Endometrial microvascular endothelial cells (primary cell): ENCODE measurements around the gene RNF5. TPM values are rescaled to one million over a fixed set of nuclear protein-coding genes. Genes with fewer than 3 reads are reported as not detected.
"Not testable (repeated sequence)": the region's sequence is repeated elsewhere in the genome, so short reads cannot be mapped to it uniquely, and the experiment has no call there.

Experiments
- in situ Hi-C: cut with HindIII; loops from 2 replicates; pipeline ENCODE4 v1.10.0; 2017; ENCODE audit warnings: low sequenced_read_pairs, low pct_unique_long_range_greater_than_20kb; ENCODE audit errors: inconsistent ontology term
- total RNA-seq: library from RNA; depleted of rRNA; stranded (reverse); fragments of >200 nt; gene quantifications from one replicate; pipeline ENCODE4 v1.2.3, GENCODE V29; 2015; ENCODE audit errors: inconsistent ontology term

RNF5 gene, protein sequence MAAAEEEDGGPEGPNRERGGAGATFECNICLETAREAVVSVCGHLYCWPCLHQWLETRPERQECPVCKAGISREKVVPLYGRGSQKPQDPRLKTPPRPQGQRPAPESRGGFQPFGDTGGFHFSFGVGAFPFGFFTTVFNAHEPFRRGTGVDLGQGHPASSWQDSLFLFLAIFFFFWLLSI
- 57.0 TPM for total RNA-seq

DNA sequence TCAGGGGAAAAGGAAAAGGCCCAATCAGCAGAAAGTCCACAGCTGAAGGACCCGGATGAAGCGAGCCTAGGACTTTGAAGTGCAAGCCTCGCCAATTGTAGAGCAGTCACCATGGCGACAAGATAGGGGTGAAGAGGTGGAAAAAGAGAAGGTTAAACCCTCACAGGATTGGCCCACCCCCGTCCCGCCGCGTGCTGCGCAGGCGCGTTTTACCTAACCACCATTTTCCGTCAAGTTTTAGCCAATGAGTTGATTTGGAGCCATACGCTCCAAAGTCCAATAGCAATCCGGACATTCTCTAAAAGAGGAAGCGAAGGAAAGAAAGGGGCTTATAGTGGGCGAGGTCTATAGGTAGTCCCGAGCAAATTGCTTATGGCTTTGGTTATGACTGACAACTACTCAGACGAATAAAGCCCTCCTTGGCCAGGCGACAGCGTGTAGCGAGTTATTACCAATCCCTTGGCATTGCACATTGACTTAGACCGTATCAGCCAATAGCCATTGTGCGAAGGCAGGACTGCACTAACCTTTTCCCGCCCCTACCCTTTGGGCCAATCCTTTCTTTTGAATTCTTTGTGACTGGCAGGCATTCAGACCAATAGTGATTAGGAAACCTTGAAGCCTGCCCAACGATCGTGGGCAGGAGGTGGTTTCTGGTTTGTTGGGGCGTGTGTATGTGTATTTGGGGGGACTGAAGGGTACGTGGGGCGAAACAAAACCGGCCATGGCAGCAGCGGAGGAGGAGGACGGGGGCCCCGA, at the start of gene RNF5:
RNF5 (plus strand) TSS at position 618 of the 759 bp plus-strand sequence; CDS start at position 725, 107 bp downstream.
- in situ Hi-C loops: no loop called here

DNA sequence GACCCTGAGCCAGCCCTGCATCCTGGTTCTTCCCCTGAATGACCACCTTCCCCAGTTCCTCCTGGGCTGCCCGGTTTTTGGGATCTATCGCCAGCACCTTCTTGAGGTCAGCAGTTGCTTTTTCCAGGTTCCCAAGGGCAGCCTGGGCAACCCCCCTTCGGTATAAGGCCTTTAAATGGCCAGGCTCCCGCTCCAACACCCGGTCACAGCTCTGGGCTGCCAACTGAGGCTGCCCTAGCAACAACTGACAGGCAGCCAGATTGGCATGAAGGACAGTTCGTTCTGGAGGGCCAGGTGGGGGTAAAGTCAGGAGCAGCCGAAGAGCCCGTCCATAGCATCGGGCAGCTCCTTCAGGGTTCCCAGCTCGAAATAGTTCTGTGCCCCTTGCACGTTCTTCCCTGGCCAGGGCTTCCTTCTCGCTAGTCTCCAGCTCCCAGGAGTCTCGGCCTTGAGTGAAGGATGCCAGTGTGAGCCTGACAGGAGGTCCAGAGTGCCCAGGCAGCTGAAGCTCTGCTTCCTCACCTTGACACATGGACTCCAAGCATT, 49.4 kb upstream of the RNF5 start:
- in situ Hi-C loops: no loop called here

DNA sequence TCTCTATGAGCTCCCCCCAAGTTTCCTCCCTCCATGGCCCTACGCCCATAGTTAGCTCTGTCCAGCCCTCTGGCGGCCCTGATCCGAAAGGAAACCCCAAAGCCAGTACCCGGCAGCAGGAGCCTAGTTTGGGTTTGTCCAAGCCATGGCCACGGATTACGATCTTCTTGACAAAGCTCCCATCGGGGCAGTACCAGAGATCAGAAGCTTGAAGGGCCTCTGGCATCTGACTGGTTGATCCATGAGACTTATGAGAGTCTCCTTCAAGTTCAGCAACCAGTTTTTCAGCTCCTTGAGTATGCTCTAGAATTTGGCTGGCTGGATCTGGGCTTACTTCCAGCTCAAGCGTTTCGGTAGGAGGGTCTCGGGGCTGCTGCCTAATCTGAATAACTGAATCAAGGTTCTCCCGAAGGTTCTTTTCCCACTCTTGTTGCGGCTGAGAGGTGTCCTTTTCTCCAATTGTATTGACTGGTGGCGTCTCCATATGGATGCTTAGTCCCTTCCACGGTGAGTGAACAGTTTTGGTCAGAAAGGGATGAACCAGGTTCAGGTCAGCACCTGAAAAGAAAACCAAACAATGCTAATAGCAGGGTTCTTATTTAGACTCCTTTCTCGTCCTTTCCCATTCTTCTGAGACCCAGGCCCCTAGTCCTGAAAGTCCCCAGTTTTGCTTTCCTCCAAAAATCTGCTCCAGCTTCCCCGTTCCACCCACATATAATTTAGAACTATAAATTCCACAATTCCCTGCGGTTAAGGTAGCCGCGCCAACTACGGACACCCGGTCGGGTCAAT, 48.7 kb upstream of the RNF5 start:
- in situ Hi-C loops: no loop called here

DNA sequence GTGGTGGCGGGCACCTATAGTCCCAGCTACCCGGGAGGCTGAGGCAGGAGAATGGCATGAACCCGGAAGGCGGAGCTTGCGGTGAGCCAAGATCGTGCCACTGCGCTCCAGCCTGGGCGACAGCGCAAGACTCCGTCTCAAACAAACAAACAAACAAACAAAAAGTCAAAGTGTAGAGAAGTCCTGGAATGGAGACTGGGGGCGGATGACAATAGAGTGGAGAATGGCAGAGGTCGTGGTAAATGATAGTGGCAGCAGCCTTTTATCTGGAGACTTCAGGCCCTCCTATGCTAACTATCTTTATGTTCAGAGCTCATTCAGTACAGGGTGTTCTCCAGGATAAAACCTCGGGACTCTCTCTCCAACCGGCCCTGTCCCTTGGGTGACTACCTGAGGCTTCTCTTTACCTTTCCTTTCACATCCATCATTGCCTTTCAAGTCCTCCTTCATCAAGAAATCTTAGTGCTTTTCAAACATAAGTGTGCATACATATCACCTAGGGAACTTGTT, 46.7 kb upstream of the RNF5 start:
- in situ Hi-C loops: no loop called here

DNA sequence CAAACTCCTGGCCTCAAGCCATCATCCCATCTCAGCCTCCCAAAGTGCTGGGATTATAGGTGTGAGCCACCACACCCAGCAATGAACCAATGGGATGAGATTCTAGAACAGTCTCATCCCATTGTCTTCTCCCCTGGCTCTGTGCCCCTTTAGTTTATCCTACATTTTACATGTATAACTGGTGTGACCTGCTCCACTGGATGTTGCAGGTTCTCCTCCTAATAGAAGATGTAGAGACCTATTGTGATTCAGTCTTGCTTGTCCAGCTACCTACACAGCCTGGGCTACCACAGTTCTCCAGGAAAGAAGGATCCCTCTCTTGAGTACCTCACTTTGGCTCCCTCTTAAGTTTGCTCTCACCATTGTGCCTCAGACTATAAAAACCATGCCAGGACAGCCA, 46.1 kb upstream of the RNF5 start:
- in situ Hi-C loops: no loop called here

DNA sequence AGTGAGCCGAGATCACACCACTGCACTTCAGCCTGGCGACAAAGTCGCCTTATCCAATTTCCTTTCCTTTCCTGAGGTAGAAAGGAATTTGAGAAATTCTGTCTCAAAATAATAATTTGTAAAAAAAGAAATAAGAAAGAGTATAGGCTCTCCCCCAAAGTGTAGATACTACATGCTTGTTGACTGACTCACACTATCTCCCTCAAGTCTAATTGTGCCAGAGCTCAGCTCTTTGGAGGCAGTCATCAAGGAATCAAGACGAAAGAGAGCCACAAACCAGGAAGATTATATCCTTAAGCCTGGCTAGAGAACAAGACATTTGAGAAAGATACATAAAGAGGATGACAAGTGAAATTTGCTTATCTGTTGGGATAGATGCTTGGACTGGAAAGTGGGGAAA, 44.4 kb upstream of the RNF5 start:
- in situ Hi-C loops: no loop called here

DNA sequence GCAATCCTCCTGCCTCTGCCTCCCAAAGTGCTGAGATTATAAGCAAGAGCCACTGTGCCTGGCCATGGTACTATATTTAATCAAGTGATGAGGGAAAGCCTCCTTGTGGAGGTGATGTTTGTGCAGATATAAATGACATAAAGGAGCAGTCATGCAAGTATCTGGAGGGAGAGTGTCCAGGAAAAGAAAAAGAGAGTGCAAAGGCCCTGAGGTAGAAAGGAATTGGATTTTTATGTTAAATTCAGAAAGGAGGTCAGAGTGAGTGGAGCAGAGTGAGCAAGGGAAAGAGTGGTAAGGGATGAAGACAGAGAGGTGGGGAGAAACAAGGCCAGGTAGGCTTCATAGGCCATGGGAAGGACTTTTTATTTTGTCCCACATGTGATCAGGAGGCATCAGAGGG, 40.8 kb upstream of the RNF5 start:
- in situ Hi-C loops: no loop called here

DNA sequence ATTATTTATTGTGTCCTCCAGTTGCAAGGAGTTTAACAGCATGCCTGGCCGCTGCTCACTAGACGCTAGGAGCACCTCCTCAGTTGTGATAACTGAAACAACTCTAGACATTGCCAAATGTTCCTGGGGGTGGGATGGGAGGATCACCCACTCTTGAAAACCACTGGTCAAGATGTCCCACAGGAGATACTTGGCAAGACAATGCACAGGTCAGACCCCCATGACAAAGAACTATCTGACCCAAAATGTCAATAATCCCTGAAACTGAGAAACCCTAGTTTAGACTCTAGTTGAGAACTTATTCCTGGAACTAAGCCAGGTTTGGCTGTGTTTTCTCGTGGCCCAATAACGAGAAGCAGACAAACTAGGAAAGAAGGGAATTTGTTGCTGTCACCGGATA, 38.6 kb upstream of the RNF5 start:
- in situ Hi-C loops: no loop called here

DNA sequence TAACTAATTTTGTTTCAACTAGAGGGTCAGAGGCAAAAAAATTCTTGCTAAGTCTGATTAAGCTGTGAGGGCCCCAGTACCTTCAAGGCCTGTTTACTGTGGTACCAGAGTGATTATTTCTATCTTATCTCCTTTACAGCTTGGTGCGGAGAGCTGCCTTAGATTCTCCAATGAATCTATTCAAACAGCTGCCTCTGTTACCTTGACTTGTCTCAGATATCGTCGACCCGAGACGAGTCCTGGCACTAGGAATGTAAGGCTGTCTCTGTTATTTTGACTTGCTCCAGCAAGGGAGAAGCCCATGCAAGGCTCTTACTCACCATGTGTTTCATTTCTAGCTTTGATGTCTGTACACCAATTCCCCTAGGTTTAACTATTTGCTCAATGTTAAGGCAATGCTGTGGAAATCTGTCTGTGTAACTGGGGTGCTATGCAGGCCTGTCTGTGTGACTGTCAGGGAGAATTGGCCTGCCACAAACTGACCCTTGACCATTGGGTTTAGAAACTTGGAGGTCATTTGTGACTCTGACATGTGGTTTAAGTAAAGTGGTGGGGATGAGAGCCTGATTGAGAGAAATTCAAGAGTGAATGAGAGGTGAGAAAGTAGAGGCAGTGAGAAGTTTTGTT, 37.7 kb upstream of the RNF5 start:
- in situ Hi-C loops: no loop called here

DNA sequence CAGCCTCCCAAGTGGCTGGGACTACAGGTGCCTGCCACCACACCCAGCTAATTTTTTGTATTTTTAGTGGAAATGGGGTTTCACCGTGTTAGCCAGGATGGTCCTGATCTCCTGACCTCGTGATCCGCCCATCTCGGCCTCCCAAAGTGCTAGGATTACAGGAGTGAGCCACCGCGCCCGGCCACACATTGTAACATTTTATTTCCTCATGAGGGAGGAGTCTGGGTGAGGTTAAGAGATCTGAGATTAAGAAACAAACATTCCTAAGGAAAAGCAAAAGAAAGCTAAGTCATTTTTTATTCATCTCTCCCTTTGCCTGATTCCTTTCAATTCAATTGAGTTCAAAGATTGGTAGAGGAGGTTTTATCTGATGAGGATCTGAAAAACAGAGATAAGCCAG, 34.0 kb upstream of the RNF5 start:
- in situ Hi-C loops: not testable (repeated sequence)

DNA sequence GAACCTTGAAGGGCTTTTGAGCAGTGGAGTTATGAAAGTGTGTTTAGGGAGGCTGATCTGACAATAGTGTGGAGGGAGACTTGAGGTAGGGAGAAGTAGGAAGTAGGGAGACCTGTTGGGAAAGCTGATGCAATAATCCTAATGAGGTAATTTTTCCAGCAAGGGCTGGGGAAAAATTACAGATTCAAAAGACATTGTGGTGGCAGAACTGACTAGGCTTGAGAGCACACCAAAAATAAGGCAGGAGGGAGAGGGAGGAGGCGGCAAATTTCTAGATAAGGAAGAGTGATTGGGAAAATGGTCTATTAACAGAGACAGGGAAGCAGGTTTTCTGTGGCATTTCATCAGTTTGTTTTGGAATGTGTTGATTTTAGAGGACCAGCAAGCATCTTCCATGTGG, 31.9 kb upstream of the RNF5 start:
- in situ Hi-C loops: no loop called here

DNA sequence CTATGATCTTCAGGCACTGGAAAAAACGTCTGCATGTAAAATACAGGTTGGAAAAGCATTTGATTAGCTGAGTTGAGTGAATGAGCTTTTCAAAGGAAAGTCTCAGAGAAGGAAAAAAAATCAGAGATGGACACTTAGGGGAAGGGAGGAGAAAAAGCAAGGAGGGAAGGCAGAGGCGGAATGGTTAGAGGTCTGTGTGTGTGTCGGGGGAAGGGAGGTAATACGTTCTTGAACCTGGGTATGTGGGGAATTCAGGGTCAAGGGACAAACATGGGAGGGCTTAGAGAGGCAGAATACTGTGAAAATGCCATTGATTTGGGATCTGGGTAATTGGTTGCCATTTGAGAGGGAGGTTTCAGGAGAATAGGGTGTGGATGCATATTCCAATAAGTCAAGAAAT, 31.5 kb upstream of the RNF5 start:
- in situ Hi-C loops: no loop called here

DNA sequence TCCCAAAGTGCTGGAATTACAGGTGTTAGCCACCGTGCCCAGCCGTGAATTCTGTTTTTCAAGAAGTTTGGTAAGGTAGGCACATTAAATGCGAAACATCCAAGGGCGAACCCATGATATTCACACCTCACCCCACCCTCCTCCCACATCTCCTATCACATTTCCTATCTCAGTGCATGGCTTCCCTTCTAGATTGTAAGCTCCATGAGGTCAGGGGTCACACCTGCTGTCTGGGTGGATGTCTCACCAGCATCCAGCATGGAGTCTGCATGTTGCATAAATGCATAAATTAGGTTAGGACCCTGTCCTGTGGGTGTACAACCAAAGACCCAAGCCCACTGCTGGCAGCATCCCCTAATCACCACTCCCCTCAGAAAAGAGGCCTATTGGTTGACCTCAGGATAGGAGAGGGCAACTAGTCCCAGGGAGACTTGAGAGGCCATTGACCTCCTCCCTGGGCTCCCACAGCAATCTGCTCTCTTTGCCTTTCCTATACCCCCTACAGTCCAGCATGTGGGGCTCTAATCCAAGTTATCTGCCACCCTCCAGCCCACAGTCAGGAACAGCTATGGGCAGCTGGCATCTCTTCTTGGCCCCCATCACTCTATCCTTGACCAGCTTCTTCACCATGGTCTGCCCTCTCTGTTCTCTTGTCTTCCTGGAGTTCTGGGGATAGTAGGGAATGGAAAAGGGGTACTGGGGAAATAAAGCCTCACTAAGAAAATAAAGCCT, 30.6 kb upstream of the RNF5 start:
- in situ Hi-C loops: no loop called here

DNA sequence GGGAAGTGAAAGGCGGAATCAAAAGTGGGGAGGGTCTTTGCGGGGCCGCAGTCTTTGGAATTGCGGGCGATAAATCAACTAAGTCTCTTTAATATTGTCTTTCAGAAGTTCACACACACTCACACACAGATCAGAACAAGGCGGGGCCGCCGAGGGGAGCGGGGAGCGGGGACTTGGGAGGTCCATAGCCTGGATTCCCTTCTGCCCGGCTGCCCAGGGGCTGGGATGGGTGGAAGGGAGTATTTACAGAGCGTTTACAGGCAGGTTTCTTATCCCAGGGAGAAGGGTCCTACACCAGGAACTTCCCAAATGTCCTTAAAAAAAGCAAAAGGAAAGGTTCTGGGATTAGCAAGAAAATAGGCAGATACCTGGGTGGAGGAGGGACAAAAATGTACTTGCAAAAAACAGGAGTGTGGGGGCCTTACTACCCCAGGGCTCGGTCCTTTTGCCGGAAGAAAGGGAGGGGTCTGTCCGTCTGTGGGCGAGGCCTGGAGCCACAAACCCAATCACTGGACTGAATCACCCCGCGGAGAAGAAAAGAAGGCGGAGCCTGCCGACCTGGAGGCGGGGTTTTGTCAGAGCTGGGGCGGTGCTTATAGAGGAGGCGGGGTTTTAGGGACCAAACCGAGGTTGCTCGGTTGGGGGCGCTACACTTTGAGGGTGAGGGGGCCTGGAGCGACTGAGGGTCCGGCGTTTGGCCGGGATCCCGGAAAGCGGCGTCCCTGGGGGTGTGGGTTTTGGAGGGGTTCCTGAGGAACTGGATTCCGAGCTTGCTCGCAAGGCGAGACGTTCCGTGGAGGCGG, 29.7 kb upstream of the RNF5 start:
- in situ Hi-C loops: no loop called here

DNA sequence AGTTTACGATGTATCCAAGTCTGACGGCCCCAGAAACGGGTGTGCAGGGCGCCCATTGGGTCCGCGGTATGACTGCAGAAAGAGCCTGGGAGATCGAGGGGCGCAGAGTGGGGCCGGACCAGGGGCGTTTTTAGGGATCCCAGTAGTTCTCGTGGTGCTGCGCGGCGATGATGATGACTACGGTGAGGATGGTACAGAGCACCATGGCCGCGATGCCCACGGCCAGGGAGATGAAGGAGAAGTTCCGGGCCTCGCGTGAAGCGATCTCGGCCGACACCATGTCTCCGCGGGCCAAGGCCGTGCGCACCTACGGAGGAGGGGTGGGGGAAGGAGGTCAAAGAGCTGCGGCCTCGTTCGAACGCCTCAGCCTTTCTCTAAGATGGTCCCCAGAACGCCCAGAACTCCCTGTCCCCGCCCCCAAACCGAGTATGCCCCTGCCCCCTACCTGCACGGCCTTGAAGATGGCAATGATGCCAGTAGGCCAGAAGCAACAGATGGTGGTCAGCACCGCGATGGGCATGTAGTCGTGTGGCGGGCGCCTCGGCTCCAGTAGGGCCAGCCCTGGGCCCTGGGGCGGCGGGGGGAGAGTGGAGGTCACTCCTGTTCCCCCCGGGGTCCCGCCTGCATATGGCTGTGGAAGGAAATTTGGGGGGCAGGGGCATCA, 29.0 kb upstream of the RNF5 start:
- in situ Hi-C loops: no loop called here

DNA sequence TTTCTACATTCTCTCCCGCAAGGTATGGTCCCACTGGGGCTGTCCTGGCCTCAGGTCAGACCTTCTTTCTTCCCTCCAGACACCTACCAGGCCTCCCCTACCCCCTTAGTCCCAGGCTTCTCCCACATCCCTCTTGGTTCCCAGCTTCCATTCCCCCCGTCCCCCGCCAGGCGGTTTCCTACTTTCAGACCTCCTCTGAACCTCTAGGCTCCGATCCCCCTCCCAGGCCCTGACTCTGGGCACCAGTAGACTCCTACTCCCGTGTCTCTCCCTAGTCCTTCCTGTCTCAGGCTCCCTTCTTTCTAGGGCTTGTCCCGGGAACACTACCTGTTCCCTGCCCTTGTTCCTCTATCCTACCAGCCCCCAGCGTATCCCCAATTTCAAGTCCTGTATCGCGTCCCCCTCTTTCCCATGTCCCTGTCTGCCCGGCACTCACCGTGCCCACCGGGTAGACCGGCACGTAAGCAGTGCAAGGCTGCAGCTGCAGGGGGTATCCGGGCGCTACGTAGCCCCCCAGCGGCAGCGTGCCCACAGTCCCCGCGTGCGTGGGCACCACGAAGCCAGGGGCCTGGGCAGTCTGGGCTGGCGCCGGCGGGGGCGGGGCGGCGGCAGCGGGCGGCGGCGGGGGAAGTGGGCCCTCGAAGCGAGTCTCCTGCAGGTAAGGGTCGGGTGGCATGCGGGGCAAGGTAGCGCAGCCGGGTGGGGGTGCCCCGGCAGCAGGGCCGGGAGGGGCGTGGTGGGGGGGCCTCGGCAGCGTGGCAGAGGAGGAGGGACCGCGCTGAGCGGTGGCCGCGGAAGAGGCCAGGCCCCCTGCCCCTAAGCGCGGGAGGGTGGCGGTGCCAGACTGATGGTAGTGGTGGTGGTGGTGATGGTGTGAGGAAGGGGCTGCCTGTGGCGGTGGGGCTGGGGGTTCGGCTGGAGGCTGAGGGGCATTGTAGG, 28.0 kb upstream of the RNF5 start:
- in situ Hi-C loops: no loop called here
